Choroid plexus epithelial cell (primary cell): ENCODE data around the gene SEC24D.
A peak's percentile ranks its signal among the peaks of the same experiment; 100 is the strongest.

Experiments used
- DNase-seq: peaks from one replicate; pipeline ENCODE4 v3.0.0-alpha.2; 2010; ENCODE audit warnings: low read depth
- H3K4me3 ChIP-seq: 2 replicates; pipeline ENCODE4 v1.5.1; 2011; ENCODE audit warnings: low read depth, mild to moderate bottlenecking, control low read depth, low read length, moderate library complexity
- TF ChIP-seq, protein P1 (sequence below): conservative IDR thresholded peaks from 2 replicates; pipeline ENCODE4 v1.5.1; 2011; ENCODE audit warnings: low read depth, mild to moderate bottlenecking, control low read depth, inconsistent platforms, low read length, moderate library complexity

Gene SEC24D

DNA sequence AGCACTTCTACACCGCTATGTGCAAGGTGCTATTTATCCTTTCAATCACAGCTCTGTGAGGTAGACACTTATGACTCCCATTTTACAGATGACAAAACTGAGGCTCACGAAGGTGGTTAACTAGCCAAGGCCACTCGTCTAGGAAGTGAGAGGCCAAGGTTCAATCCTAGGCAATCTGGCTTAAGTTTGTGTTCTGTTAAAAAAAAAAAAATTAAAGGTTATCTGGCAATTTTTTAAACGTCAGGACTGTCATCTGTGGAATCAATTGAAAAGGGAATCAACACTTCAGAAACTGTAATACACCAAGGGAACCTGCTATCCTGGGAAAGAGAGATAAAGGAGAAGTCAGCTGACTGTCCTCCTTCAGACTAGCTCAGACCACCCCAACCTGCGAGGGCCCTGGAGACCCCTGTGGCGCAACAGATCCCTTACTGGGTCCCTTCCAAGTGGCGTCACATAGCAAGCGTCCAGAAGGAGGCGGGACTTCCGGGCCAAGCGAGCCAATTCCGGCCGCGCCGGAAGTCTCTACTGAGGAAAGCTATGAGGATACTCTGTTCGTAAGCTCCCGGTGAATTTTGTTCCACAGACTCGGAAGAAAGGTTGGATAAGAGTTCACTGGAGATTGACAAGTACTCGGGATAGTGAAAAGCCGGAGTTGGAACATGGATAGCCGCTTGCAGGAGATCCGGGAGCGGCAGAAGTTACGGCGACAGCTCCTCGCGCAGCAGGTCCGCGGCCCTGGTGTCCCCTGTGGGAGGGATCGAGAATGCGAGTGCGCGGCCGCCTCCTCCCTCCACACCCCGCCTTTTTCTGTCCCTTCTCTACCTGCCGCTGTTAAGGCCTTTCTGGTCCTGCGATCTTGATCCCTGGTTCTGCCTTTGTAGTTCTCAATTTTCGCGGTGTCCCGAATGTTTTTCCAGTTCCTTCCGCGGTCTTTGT is 150.8 kb downstream of the SEC24D start, which contains the start of gene METTL14:
Gene METTL14 (plus strand): TSS at position 520 of the 939 bp plus-strand sequence. CDS start 143 bp downstream, at position 663.
- peak; percentile 95 for DNase-seq
- TF ChIP-seq, protein P1, sequence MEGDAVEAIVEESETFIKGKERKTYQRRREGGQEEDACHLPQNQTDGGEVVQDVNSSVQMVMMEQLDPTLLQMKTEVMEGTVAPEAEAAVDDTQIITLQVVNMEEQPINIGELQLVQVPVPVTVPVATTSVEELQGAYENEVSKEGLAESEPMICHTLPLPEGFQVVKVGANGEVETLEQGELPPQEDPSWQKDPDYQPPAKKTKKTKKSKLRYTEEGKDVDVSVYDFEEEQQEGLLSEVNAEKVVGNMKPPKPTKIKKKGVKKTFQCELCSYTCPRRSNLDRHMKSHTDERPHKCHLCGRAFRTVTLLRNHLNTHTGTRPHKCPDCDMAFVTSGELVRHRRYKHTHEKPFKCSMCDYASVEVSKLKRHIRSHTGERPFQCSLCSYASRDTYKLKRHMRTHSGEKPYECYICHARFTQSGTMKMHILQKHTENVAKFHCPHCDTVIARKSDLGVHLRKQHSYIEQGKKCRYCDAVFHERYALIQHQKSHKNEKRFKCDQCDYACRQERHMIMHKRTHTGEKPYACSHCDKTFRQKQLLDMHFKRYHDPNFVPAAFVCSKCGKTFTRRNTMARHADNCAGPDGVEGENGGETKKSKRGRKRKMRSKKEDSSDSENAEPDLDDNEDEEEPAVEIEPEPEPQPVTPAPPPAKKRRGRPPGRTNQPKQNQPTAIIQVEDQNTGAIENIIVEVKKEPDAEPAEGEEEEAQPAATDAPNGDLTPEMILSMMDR: peak; percentile 9

DNA sequence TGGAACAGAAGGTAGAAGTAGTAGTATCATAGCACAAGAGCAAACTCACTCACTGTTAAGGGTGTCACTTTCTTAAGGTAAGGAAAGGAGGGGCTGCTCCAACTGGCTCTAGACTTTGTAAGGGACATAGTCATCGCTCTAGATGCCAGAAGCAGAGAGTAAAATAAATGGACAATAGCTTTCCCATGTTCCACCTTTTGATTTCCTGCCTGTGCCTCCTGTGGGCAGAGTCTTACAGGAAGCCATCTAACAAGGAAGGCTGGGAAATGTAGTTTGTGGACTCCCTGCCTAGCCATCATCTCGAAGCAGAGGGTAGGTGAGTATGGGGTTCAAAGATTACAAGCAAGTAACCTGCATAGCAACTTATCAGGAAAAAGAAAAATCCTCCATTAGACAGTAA is 152.4 kb downstream of the SEC24D start:
- TF ChIP-seq, protein P1: no peak
- no peak overlapping the region for H3K4me3 ChIP-seq
- peak; percentile 21 for DNase-seq

More for the DNA sequence above, 150.8 kb downstream of the SEC24D start, which contains the start of gene METTL14:
- peak within 1 kb of the TSS; percentile 88 for H3K4me3 ChIP-seq

DNA sequence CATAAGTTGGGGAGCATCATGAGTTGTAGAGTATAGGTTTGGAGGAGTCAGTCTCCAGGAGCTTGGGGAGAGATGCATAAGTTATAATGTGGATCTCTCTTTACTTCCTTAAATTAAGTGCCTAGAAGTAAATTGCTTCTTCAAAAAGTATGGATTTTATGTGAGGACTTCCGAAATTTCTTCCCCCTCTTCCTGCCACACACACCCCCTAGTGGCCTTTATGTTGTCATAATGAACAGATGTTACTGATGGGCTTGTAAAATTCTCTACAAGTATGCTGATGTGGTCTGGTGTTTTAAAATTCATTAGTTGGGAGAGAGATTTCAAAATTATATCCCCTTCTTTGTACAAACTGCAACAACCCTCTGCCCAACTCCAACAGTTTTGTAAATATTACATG is 153.0 kb downstream of the SEC24D start:
- TF ChIP-seq, protein P1: peak; percentile 68
- peak; percentile 59 for DNase-seq
- H3K4me3 ChIP-seq: no peak overlapping the region

DNA sequence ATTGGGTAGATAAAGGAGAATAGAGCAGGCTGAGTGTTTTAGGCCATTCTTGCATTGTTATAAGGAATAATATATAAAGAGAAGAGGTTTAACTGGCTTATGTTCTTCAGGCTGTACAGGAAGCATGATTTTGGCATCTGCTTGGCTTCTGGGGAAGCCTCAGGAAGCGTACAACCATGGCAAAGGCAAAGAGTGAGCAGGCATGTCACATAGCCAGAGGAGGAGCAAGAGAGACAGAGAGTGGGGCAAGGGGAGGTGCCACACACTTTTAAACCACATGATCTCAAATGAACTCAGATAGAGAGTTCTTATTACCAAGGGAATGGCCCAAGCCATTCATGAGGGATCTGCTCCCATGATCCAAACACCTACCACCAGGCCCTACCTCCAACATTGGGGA is 155.1 kb downstream of the SEC24D start:
- H3K4me3 ChIP-seq: no peak overlapping the region
- TF ChIP-seq, protein P1: no peak
- DNase-seq: no peak

DNA sequence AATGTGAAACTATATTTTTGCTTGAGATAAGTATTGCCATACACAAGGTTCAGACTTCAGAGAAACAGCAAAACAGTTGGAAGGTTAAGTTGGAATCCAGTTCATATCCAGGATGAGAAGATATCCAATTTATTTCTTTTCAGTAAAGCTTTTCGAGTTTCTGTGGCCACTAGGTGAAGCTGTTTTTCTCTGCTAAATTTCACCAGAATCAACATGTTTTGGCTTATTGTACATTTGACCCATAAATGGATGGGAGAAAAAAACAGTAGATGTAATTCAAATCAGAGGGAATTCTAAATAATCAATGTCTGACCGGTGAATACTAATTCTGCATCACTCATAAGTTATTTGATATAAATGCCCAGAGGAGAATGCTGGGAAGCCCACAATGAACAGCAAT is 159.8 kb downstream of the SEC24D start:
- TF ChIP-seq, protein P1: peak; percentile 46
- H3K4me3 ChIP-seq: no peak overlapping the region
- peak; percentile 19 for DNase-seq
